NT2/D1 (cell line): ENCODE results near the gene MBP.

Source experiments
- DNase-seq: peaks from one replicate; pipeline ENCODE4 v3.0.0-alpha.2; 2011; ENCODE audit warnings: low read depth, low spot score
- H3K27me3 ChIP-seq: 2 replicates; pipeline ENCODE4 v1.6.0; 2011; ENCODE audit warnings: mild to moderate bottlenecking; ENCODE audit not compliant: insufficient read length, insufficient read depth
- H3K36me3 ChIP-seq: 2 replicates; pipeline ENCODE4 v1.6.1; 2011; ENCODE audit warnings: mild to moderate bottlenecking, low read length, mixed read lengths; ENCODE audit not compliant: insufficient read depth, insufficient read length
- H3K4me1 ChIP-seq: 2 replicates; pipeline ENCODE4 v1.5.1; 2011; ENCODE audit not compliant: insufficient read depth, insufficient read length
- H3K4me3 ChIP-seq: 2 replicates; pipeline ENCODE4 v1.5.1; 2011; ENCODE audit warnings: low read depth; ENCODE audit not compliant: insufficient read length
- H3K9ac ChIP-seq: 2 replicates; pipeline ENCODE4 v1.6.0; 2011; ENCODE audit warnings: low read depth; ENCODE audit not compliant: insufficient read length
- H3K9me3 ChIP-seq: 2 replicates; pipeline ENCODE4 v1.5.1; 2011; ENCODE audit warnings: mild to moderate bottlenecking, low read length; ENCODE audit not compliant: insufficient read depth
- SUZ12 ChIP-seq: IDR thresholded peaks from 2 replicates; pipeline ENCODE4 v1.6.1; 2011; ENCODE audit not compliant: insufficient read length, insufficient read depth; ENCODE audit errors: extremely low read depth
- YY1 ChIP-seq: IDR thresholded peaks from 2 replicates; pipeline ENCODE4 v1.6.1; 2011; ENCODE audit not compliant: insufficient read length, insufficient read depth
- ZNF274 ChIP-seq: IDR thresholded peaks from 2 replicates; pipeline ENCODE4 v1.6.1; 2011; ENCODE audit warnings: mild to moderate bottlenecking, low read depth, low read length

Gene MBP

DNA sequence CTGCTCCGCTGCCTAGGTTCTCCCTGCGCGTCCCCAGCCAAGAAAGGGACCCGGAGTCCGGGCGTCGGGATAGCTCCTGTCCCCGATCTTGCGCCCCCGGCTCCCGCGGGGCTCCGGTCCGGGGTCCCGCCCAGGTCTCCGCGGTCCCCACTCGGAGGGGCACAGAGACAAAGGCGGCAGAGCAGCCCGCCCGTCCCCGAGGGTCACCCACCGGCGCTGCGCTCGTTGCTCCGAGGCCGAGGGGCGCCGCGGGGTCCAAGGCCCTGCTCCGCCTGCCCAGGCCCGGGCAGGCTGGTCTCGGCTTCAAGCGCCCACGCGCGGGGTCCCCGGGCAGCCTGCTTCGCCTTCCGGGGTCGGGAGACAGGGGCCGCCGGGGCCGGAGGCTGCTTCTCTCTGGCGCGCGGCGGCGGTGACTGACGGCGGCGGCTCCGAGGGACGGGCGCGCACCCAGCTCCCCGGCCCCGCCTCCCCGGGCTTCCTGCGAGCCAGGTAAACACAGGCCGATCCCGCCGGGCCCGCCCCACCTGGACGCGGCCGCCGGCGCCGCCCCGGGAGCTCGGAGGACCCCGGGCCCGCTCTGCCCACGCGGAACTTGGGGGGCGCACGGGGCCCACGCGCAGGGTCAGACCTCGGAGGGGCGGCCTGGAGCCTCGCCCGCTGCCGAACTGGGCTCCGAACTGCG is at the start of gene MBP:
TSS of gene MBP (minus strand) at position 415 of the 682 bp plus-strand sequence. CDS start 27,522 bp downstream, outside the sequence.
- peaks cover 3% of the 10 kb centered on the region for H3K4me1 ChIP-seq
- no peaks in the 10 kb centered on the region for H3K36me3 ChIP-seq
- H3K9ac ChIP-seq: peak within 1 kb of the TSS; percentile 76
- H3K9me3 ChIP-seq: no peaks in the 10 kb centered on the region
- peak within 1 kb of the TSS; percentile 45 for H3K4me3 ChIP-seq
- no peak for DNase-seq
- H3K27me3 ChIP-seq: peaks cover 63% of the 10 kb centered on the region
- TF ChIP-seq YY1: no peak
- no peak for TF ChIP-seq SUZ12
- TF ChIP-seq ZNF274: no peak

DNA sequence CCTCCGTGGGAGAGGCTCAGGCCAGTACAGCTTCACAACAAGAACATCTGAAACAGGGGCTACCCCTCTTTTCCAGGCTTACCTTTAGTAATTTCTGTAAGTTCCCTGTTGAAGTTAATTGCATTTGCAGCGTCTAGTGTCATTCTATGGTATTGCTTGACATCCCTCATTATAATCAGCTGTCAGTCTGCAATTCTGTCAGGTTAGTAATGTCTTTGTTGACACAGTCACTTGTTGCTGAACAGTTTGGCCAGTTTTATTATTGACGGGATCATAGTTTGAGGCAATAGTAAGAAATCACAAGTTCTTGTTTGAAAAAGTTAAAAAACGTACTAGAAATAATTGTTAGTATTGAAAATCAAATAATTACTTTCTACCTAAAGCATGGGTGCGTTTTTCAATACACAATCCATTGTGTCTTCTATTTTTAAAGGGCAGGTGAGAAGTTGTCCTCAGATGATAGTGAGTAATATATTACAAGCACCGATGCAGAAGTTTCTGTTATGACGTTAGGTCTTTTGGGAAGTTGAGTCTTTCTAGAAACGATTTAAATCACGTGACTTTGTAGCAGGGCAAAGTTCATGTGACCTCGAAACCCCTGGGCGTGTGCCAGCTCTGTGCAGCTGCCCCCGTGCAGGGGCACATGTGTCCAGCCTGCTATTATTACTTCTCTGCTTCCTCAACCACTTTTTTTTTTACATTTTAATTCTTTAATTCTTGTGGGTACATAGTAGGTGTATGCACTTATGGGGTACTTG is 49.5 kb upstream of the MBP start:
- Histone ChIP-seq H3K27me3 (no peaks in the 10 kb centered on the region), H3K36me3 (no peaks in the 10 kb centered on the region), H3K4me3 (no peak overlapping the region), H3K4me1 (no peaks in the 10 kb centered on the region), H3K9me3 (no peaks in the 10 kb centered on the region), H3K9ac (no peak overlapping the region)
- DNase-seq: no peak
- TF ChIP-seq ZNF274: no peak
- TF ChIP-seq YY1: no peak
- no peak for TF ChIP-seq SUZ12

GRCh38 chr18:77178559-77178958 is 46.0 kb upstream of the MBP start:
- H3K4me3 ChIP-seq: no peak overlapping the region
- no peaks in the 10 kb centered on the region for H3K4me1 ChIP-seq
- TF ChIP-seq ZNF274 (no peak), SUZ12 (no peak), YY1 (no peak)
- H3K9ac ChIP-seq: no peak overlapping the region
- H3K27me3 ChIP-seq: no peaks in the 10 kb centered on the region
- no peaks in the 10 kb centered on the region for H3K9me3 ChIP-seq
- no peaks in the 10 kb centered on the region for H3K36me3 ChIP-seq
- DNase-seq: no peak

DNA sequence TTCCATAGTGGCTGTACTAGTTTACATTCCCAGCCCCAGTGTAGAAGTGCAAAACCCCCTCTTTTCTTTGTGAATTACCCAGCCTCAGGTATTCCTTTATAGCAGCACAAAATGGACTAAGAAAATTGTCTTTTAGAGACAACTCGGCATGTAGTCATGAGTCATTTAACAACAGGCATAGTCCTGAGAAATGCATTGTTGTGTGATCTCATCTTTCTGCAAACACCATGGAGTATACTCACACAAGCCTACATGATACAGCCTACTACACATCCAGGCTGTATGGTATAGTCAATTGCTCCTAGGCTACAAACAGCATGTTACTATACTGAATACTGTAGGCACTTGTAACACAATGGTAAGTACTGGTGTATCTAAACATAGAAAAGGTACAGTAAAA is 44.4 kb upstream of the MBP start:
- Histone ChIP-seq H3K27me3 (no peaks in the 10 kb centered on the region), H3K4me3 (no peak overlapping the region), H3K4me1 (no peaks in the 10 kb centered on the region), H3K9ac (no peak overlapping the region), H3K36me3 (no peaks in the 10 kb centered on the region), H3K9me3 (no peaks in the 10 kb centered on the region)
- DNase-seq: no peak
- TF ChIP-seq SUZ12 (no peak), YY1 (no peak), ZNF274 (no peak)

DNA sequence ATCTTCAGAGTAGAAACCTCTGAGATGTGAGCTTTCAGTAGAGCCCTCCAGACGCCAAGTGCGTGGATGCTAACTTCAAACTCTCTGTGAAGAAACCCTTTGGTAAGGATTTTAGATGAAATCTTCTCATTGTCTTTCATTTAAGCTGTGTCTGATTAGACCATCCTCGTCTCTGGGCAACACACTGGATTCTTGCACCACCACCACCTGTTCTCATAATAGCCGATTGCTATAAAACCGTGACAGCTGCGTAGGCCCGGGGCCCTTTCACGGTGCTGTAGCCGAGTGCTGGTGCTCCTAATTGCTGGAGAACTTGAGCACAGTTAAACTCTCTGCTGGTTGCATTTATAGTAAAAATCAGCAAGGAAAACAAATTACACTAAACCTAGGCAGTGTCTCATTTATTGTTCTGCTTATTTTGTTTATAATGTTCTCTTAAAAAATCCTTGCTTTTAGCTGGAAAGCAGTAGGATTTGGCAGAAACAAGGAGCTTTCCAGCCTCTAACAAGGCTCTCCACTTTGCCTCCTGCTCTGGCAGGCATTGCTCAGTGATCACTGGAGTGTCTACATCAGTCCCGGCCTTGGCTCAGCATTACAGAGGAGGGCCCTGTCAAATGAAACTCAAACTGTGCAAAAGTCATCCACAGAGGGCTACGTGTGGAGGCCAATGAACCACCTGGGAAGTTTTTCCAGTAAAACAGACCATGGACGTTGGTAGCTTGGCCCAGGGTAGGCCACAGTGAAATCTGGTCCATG is 40.9 kb upstream of the MBP start:
- H3K36me3 ChIP-seq: no peaks in the 10 kb centered on the region
- H3K9ac ChIP-seq: no peak overlapping the region
- no peak for TF ChIP-seq SUZ12
- no peak for TF ChIP-seq ZNF274
- no peak for TF ChIP-seq YY1
- H3K27me3 ChIP-seq: no peaks in the 10 kb centered on the region
- peaks cover 3% of the 10 kb centered on the region for H3K4me1 ChIP-seq
- H3K4me3 ChIP-seq: no peak overlapping the region
- no peaks in the 10 kb centered on the region for H3K9me3 ChIP-seq
- DNase-seq: no peak

- no peak for TF ChIP-seq YY1
- TF ChIP-seq SUZ12: no peak
- TF ChIP-seq ZNF274: no peak
- Histone ChIP-seq H3K36me3 (no peaks in the 10 kb centered on the region), H3K9ac (no peak overlapping the region), H3K9me3 (no peaks in the 10 kb centered on the region), H3K4me3 (no peak overlapping the region), H3K27me3 (no peaks in the 10 kb centered on the region), H3K4me1 (peaks cover 3% of the 10 kb centered on the region)
- DNase-seq: no peak
Measured at GRCh38 chr18:77170890-77171410, 38.4 kb upstream of the MBP start.
